SH-SY5Y (cell line): ENCODE measurements around the gene MMEL1.

Experiments used
- GATA2 ChIP-seq: IDR thresholded peaks from 2 replicates; pipeline ENCODE4 v1.6.1; 2011; ENCODE audit warnings: mild to moderate bottlenecking, low read depth, low read length
- GATA3 ChIP-seq: IDR thresholded peaks from 2 replicates; pipeline ENCODE4 v1.6.1; 2011; ENCODE audit warnings: low read depth, mild to moderate bottlenecking, low read length, moderate library complexity

DNA sequence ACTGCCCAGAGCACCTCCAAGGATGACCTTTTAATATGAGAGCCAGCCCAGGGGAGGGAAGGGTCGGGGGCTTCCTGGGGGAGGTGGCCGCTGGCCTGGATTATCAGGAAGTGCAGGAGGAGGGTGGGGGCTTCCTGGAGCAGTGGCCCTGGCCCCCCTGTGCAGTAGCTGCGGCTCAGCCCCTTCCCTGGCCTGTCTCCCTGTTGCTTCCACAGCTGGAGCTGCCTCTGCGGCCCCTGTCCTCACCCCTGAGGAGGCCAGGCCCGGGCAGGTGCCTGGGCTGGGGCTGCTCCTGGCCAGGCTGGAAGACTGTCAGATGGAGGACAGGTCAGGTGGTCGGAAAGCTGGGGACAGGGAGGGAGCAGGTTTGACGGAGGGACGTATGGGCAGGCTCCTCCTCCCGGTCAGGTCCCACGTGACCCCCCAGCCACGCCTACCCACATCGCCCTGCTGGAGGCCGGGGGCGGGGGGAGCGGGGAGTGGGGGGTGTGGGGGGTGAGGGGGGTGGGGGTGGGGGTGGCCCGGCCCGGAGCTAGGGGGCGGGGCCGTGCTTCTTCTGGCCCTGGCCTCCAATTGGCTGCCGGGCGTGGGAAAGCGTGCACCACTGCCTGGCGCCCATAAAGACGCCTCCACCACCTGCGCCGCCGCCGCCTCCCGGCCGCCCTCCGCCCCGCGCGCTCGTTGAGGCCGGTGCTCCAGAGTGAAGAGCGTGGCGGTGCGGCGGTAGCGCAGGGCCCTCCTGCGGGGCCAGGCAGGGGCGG is 86.9 kb downstream of the MMEL1 start:
- TF ChIP-seq GATA2 = no peak
- TF ChIP-seq GATA3 = no peak
